IPS-20b (cell line): ENCODE measurements around the gene ATF3.

ENCODE experiments used
- H3K27ac ChIP-seq: one replicate; pipeline ENCODE4 v1.5.1; 2013; ENCODE audit warnings: low read length
- H3K27me3 ChIP-seq: 2 replicates; pipeline ENCODE4 v1.6.1; 2013; ENCODE audit warnings: mild to moderate bottlenecking, low read length, inconsistent platforms; ENCODE audit not compliant: insufficient read depth
- H3K36me3 ChIP-seq: 2 replicates; pipeline ENCODE4 v1.6.1; 2013; ENCODE audit warnings: low read depth, mild to moderate bottlenecking, inconsistent platforms, low read length, moderate library complexity; ENCODE audit not compliant: insufficient read depth
- H3K4me1 ChIP-seq: 2 replicates; pipeline ENCODE4 v1.6.1; 2013; ENCODE audit warnings: mild to moderate bottlenecking, control low read depth, inconsistent platforms, low read length, moderate library complexity; ENCODE audit not compliant: insufficient read depth
- H3K4me3 ChIP-seq: 2 replicates; pipeline ENCODE4 v1.5.1; 2013; ENCODE audit warnings: mild to moderate bottlenecking, low read length, inconsistent platforms
- H3K9ac ChIP-seq: 2 replicates; pipeline ENCODE4 v1.6.1; 2013; ENCODE audit warnings: low read depth, mild to moderate bottlenecking, inconsistent platforms, low read length, moderate library complexity
- H3K9me3 ChIP-seq: 2 replicates; pipeline ENCODE4 v1.6.1; 2013; ENCODE audit warnings: mild to moderate bottlenecking, low read depth, low read length, inconsistent platforms; ENCODE audit not compliant: insufficient read depth

Gene ATF3

GRCh38 chr1:212587888-212588510 lies 20.6 kb upstream of the ATF3 start:
- H3K4me3 ChIP-seq = no peak overlapping the region
- H3K4me1 ChIP-seq = peaks cover 4% of the 10 kb centered on the region; the same call in 1 of the 2 replicates
- H3K27me3 ChIP-seq = no peaks in the 10 kb centered on the region; the same call in 1 of the 2 replicates
- H3K9ac ChIP-seq = no peak overlapping the region
- H3K27ac ChIP-seq = no peak overlapping the region
- H3K9me3 ChIP-seq = no peaks in the 10 kb centered on the region
- H3K36me3 ChIP-seq = no peaks in the 10 kb centered on the region

- no peak overlapping the region for H3K4me3 ChIP-seq
- no peaks in the 10 kb centered on the region for H3K36me3 ChIP-seq
- no peaks in the 10 kb centered on the region for H3K9me3 ChIP-seq
- no peaks in the 10 kb centered on the region; the same call in 1 of the 2 replicates for H3K27me3 ChIP-seq
- H3K4me1 ChIP-seq = peaks cover 4% of the 10 kb centered on the region; the same call in 1 of the 2 replicates
- H3K9ac ChIP-seq = no peak overlapping the region
- H3K27ac ChIP-seq = no peak overlapping the region
These were observed 19.1 kb upstream of the ATF3 start for GRCh38 chr1:212589446-212589845.

GRCh38 chr1:212591922-212592321 lies 16.6 kb upstream of the ATF3 start:
- no peak overlapping the region for H3K9ac ChIP-seq
- H3K9me3 ChIP-seq = no peaks in the 10 kb centered on the region
- H3K4me1 ChIP-seq = peaks cover 16% of the 10 kb centered on the region
- H3K36me3 ChIP-seq = no peaks in the 10 kb centered on the region
- H3K27me3 ChIP-seq = no peaks in the 10 kb centered on the region; the same call in 1 of the 2 replicates
- no peak overlapping the region for H3K27ac ChIP-seq
- no peak overlapping the region for H3K4me3 ChIP-seq

- H3K4me3 ChIP-seq = no peak overlapping the region
- peaks cover 12% of the 10 kb centered on the region for H3K4me1 ChIP-seq
These were observed 14.7 kb upstream of the ATF3 start for GRCh38 chr1:212593821-212594251.

GRCh38 chr1:212594640-212595039 lies 13.9 kb upstream of the ATF3 start:
- no peak overlapping the region for H3K27ac ChIP-seq
- H3K4me1 ChIP-seq = peaks cover 12% of the 10 kb centered on the region
- H3K36me3 ChIP-seq = no peaks in the 10 kb centered on the region
- no peak overlapping the region for H3K9ac ChIP-seq
- no peaks in the 10 kb centered on the region for H3K9me3 ChIP-seq
- H3K4me3 ChIP-seq = no peak overlapping the region
- H3K27me3 ChIP-seq = no peaks in the 10 kb centered on the region; the same call in 1 of the 2 replicates

More at GRCh38 chr1:212593821-212594251, 14.7 kb upstream of the ATF3 start:
- H3K27ac ChIP-seq = no peak overlapping the region
- no peaks in the 10 kb centered on the region for H3K9me3 ChIP-seq
- no peaks in the 10 kb centered on the region for H3K36me3 ChIP-seq
- H3K9ac ChIP-seq = no peak overlapping the region
- H3K27me3 ChIP-seq = no peaks in the 10 kb centered on the region; the same call in 1 of the 2 replicates

GRCh38 chr1:212595229-212595628 lies 13.3 kb upstream of the ATF3 start:
- Histone ChIP-seq H3K9me3 (no peaks in the 10 kb centered on the region), H3K36me3 (no peaks in the 10 kb centered on the region), H3K27ac (no peak overlapping the region), H3K9ac (no peak overlapping the region), H3K4me1 (peaks cover 12% of the 10 kb centered on the region), H3K27me3 (no peaks in the 10 kb centered on the region; the same call in 1 of the 2 replicates), H3K4me3 (no peak overlapping the region)

- no peaks in the 10 kb centered on the region for H3K36me3 ChIP-seq
These were observed 12.5 kb upstream of the ATF3 start for GRCh38 chr1:212595787-212596714.

GRCh38 chr1:212596798-212597197 lies 11.8 kb upstream of the ATF3 start:
- Histone ChIP-seq H3K27ac (no peak overlapping the region), H3K9ac (no peak overlapping the region), H3K4me1 (peaks cover 12% of the 10 kb centered on the region), H3K36me3 (no peaks in the 10 kb centered on the region), H3K27me3 (peaks cover 7% of the 10 kb centered on the region; the same call in 1 of the 2 replicates), H3K4me3 (no peak overlapping the region), H3K9me3 (no peaks in the 10 kb centered on the region)

More at GRCh38 chr1:212595787-212596714, 12.5 kb upstream of the ATF3 start:
- H3K27me3 ChIP-seq = no peaks in the 10 kb centered on the region; the same call in 1 of the 2 replicates
- peaks cover 12% of the 10 kb centered on the region for H3K4me1 ChIP-seq
- H3K4me3 ChIP-seq = no peak overlapping the region
- H3K27ac ChIP-seq = no peak overlapping the region
- no peak overlapping the region for H3K9ac ChIP-seq
- H3K9me3 ChIP-seq = no peaks in the 10 kb centered on the region

GRCh38 chr1:212597487-212597886 lies 11.1 kb upstream of the ATF3 start:
- Histone ChIP-seq H3K4me3 (no peak overlapping the region), H3K36me3 (no peaks in the 10 kb centered on the region), H3K9me3 (no peaks in the 10 kb centered on the region), H3K27ac (no peak overlapping the region), H3K9ac (no peak overlapping the region), H3K27me3 (peaks cover 7% of the 10 kb centered on the region; the same call in 1 of the 2 replicates), H3K4me1 (peaks cover 12% of the 10 kb centered on the region)

GRCh38 chr1:212600071-212600915 lies 8.3 kb upstream of the ATF3 start:
- no peak overlapping the region for H3K9ac ChIP-seq
- peaks cover 14% of the 10 kb centered on the region for H3K4me1 ChIP-seq
- H3K9me3 ChIP-seq = no peaks in the 10 kb centered on the region
- no peak overlapping the region for H3K27ac ChIP-seq
- peaks cover 31% of the 10 kb centered on the region for H3K27me3 ChIP-seq
- no peaks in the 10 kb centered on the region for H3K36me3 ChIP-seq
- no peak overlapping the region for H3K4me3 ChIP-seq

GRCh38 chr1:212600980-212601379 lies 7.6 kb upstream of the ATF3 start:
- Histone ChIP-seq H3K9ac (no peak overlapping the region), H3K4me3 (no peak overlapping the region), H3K4me1 (peaks cover 19% of the 10 kb centered on the region), H3K27ac (no peak overlapping the region), H3K27me3 (peaks cover 37% of the 10 kb centered on the region), H3K36me3 (no peaks in the 10 kb centered on the region), H3K9me3 (no peaks in the 10 kb centered on the region)
